HG03039 (cell line): ENCODE results near the gene OLFM2.

ENCODE experiments used
- ATAC-seq: cut with Tn5 transposase; IDR thresholded peaks from one replicate; pipeline ENCODE4 v1.9.1; 2021; ENCODE audit warnings: mild to moderate bottlenecking, moderate library complexity; ENCODE audit not compliant: unreplicated experiment

OLFM2 gene

GRCh38 chr19:9910625-9911024 lies 25.7 kb downstream of the OLFM2 start:
- ATAC-seq, result no peak

GRCh38 chr19:9909251-9909650 lies 27.1 kb downstream of the OLFM2 start:
- ATAC-seq, result no peak

GRCh38 chr19:9906475-9907087 lies 29.7 kb downstream of the OLFM2 start:
- ATAC-seq, result no peak

GRCh38 chr19:9903336-9903735 lies 33.0 kb downstream of the OLFM2 start:
- no peak for ATAC-seq

GRCh38 chr19:9901642-9902041 lies 34.7 kb downstream of the OLFM2 start:
- no peak for ATAC-seq

DNA sequence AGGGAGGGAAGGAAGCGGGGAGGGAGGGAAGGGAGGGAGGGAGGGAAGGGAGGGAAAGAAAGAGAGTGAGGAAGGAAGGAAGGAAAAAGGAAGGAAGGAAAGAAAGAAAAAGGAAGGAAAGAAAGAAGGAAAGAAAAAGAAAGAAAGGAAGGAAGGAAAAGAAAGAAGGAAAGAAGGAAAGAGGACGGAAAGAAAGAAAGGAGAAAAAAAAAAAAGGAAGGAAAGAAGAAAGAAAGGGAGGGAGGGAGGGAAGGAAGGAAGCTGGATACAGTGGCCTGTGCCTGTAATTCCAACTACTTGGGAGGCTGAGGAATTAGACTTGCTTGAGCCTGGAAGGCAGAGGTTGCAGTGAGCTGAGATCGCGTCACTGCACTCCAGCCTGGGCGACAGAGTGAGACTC lies 35.3 kb downstream of the OLFM2 start:
- ATAC-seq, result no peak

DNA sequence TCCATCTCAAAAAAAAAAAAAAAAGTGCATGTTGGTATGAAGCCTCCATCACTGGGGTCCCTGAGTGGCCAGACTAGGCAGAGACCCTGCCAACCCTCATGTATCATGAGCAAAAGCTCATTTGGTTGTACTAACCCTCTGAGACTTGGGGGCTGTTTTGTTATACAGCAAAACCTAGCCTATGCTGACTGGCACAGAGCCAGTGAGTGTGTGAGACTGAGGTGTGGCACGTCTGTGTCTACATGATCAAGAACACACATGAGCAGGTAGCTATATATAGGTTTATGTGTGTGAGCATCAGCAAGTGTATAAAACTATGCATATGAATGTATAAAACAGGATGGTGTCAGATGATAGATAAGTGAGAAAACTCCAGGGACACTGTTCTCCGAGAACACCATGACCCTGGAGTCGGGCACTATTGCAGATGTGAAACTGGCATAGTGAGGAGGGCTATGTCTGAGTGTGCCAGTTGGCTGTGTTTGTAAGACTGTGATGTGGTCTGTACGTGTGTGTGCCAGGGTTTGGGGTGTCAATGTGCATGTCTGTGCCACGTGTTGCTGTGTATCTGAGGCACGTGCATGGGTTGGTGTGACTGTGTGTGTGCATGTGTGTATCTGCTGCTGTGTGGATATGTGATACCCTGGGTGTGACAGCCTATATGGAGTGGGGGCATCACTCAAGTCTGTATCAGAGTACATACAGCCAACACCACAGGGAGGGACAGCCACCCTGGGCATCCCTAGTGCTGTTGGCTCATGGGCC lies 44.5 kb downstream of the OLFM2 start:
- no peak for ATAC-seq

GRCh38 chr19:9885077-9885552 lies 51.2 kb downstream of the OLFM2 start:
- no peak for ATAC-seq

- no peak for ATAC-seq
These were observed 52.6 kb downstream of the OLFM2 start for GRCh38 chr19:9883764-9884163.

DNA sequence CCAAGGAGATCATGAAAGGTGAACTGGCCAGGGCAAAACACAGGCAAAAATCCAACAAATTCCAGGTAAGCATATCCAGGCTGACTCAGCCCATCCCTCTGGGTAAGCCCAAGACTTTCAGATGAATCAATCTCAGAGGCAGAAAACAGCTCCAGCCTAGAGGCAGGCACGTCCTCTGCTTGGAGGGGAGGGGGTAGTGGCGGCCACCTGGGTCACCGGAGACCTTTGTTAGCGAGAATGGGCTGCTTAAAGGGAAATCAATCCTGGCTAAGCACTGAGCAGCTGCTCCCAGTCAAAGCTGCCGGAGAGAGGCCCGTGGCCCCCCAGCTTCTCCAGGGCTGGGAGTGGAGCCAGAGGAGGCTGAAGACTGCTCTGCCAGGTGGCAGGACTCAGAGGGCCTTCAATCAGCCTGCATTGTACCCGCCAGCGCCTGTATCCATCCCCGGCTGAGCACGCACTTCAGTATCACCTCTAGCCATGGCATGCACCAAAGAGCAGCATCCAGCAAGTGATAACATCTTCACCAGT lies 53.0 kb downstream of the OLFM2 start:
- no peak for ATAC-seq

DNA sequence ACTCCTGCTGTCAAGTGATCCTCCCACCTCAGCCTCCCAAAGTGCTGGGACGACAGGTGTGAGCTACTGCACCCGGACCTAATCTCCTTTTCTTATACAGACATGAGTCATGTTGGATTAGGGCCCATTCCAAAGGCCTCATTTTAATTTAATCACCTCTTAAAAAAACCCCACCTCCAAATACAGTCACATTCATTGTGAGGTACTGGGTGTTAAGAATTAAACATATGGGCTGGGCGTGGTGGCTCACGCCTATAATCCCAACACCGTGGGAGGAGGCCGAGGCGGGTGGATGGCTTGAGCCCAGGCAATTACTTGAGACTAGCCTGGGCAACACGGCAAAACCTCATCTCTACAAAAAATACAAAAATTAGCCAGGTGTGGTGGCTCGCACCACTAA lies 54.6 kb downstream of the OLFM2 start:
- ATAC-seq, result no peak

DNA sequence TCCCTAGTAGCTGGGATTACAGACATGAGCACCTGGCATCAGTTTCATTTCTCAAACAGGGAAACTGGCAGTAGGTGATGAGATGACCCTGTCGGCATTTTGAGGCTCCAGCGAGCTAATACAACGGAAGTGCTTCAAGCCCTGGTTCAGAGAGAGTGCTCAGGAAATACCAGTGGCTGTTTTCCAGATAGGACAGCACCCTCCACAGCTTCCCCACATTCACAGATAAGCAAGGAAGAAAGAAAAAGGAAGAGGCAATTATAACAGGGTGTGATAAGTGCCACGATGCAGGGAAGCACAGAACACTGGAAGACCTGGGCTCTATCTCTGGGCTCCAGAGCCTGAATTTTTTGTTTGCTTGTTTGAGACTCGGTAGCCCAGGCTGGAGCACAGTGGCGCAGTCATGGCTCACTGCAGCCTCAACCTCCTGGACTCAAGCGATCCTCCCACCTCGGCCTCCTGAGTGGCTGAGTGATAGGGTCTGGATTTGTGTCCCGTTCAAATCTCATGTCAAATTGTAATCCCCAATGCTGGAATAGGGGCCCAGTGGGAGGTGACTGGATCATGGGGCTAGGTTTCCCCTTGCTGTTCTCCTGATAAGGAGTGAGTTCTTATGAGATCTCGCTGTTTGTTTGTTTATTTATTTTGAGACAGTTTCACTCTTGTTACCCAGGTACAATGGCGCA lies 57.7 kb downstream of the OLFM2 start:
- ATAC-seq, result no peak

DNA sequence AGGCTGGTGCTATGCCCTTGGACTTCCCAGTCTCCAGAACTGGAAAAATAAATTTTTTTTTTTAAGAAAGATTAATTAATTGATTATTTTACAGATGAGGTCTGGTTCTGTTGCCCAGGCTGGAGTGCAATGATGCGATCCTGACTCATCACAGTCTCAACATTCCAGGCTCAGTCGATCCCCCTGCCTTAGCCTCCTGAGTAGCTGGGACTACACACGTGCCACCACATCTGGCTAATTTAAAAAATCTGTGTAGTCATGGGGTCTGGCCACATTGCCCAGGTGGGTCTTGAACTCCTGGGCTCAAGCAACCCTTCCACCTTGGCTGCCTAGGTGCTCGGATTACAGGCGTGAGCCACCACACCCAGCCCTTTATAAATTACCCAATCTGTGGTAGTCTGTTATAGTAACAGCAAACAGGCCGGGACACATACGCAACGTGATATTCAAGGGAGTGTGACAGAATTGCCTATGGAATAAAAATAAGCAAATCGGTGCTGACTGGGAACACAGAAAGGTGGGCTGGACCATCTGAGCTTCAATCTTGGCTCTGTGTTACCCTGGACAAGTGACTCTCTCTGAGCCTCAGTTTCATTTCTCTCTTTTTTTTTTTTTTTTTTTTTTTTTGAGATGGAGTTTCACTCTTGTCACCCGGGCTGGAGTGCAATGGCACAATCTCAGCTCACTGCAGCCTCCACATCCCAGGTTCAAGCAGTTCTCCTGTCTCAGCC lies 58.4 kb downstream of the OLFM2 start:
- no peak for ATAC-seq

- ATAC-seq, result no peak
These were observed 60.5 kb downstream of the OLFM2 start for GRCh38 chr19:9875796-9876195.

DNA sequence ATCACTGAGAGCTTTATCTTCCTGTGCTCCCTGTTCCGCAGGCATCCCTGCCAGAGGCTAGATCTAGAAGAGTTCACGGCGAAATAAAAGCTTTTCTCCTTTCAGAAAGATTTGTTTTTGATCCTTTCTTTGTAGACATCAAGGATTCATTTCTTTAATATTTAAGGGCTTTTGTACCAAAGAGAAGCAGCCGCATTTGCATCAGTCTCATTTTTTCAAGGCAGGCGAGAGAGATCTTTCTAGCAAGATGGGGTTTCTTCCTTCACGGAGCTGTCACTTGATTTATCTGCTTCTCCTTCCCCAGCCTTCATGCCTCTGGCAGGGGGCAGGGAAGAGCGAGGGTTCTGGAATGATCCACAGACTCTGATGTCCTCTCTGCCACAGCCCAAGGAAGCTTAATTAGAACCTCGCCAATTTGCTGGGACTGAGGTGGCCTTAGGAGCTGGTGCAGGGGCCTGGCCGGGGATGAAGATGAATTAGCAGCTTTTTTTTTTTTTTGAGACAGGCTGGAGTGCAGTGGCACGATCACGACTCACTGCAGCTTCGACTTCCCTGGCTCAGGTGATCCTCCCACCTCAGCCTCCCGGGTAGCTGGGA lies 61.2 kb downstream of the OLFM2 start:
- ATAC-seq, result no peak

DNA sequence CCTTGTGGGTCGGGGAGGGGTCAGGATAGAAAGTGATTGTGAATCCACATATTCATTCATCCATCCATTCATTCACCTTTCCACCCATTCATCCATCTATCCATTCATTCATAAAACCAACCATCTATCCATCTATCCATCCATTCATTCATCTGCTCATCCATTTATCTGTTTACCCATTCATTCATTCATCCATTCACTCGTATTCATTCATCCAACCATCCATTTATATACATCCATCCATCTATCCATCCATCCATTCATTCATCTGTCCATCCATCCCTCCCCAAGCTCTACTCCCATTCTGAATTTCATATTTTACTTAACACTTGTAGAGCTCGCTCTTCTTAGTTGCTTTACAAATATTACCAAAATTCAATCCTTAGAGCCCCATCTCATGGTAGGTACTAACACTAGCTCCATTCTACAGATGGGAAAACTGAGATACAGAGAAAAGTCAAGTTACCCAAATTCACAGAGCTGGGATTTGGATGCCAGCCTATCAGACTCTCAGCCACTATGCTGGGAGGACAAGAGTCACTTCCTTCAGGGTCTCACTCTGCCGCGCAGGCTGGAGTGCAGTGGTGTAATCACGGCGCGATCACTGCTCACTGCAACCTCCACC lies 63.6 kb downstream of the OLFM2 start:
- no peak for ATAC-seq

DNA sequence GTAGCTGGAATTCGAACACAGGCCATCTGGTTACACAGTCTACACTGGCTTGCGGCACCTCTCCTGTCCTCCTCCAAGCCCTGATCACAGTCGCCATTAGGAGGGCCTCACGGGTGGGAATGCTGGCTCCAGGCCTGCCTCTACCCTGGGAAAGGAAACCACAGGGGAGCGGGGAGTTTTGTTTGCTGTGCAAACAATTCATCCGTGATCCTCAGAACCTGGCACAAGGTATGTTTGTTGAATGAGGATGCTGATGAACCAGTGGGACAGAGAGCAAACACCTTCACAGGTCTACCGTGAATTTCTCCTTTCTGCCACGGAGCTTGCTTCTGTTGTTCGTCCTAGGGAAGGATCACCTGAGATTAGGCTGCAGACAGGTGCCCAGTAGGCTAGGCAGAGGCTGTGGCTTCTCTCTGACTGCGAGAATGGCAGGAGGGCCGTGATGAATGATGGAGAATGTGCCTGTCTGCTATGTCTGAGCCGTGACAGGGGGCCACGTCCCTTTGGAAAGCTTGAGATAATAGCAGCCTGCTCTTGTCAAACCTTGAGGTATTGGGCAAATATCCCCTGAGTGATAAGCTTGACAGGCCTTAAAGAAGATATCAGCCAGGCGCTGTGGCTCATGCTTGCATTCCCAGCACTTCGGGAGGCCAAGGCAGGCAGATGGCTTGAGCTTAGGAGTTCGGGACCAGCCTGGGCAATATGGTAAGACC lies 64.5 kb downstream of the OLFM2 start:
- no peak for ATAC-seq

- no peak for ATAC-seq
These were observed 67.2 kb downstream of the OLFM2 start for GRCh38 chr19:9868983-9869617.
